ENCODE data around the gene WDR3.

DNA sequence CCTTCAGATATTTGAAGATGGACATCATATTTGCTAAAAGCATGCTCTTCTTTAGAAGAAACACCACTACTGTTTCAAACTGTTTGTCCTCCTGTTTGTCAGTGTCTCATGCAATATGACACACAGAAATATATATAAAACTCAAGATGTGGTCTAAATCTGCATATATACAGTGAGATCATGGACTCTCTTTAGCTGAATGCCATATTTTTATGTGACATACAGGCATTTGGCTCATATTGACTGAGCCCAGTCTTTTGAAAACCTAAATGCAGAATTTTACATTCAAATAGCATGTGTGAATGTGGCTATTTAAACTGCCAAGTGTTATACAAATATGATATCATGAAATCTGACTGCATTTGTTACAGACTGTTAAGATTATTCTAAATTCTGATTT lies 18.5 kb upstream of the WDR3 start:
- TF ChIP-seq EZH2 (IDR thresholded peaks at IDR 0.05; ENCODE audit: insufficient read depth, poor library complexity, severe bottlenecking): no peak
- TF ChIP-seq EZH2phosphoT487 (IDR thresholded peaks at IDR 0.05; ENCODE audit: insufficient read depth, low read depth): no peak
